Caco-2 (cell line): ENCODE data around the gene PRDM1. TPM values are rescaled to one million over a fixed set of nuclear protein-coding genes. Genes with fewer than 3 reads are reported as not detected.

Experiments
- BruUV-seq: library from RNA; stranded (reverse); fragments of 400-500 nt; replicated peaks from 2 replicates; lab custom pipeline; 2021; lab: Mats Ljungman, UMichigan
- CTCF ChIA-PET: fragments of 300-600 bp; sonication (Branson Sonifier 250); formaldehyde crosslinking; loops from one replicate; lab custom pipeline; 2022; ENCODE audit warnings: antibody characterized with exemption; lab: Charles Lee
- POLR2A ChIA-PET: fragments of 300-600 bp; sonication (Branson Sonifier 250); formaldehyde crosslinking; loops from one replicate; lab custom pipeline; 2022; ENCODE audit warnings: antibody characterized with exemption; lab: Charles Lee
- DNase-seq, 2 experiments: peaks; one replicate each; pipeline versions ENCODE4 v3.0.0 to v3.0.0-alpha.2; 2020 to 2022
- H3K27me3 ChIP-seq: replicated peaks from 2 replicates; pipeline ENCODE4 v1.6.0; 2011; ENCODE audit warnings: low read length; ENCODE audit not compliant: control insufficient read depth, insufficient read depth
- H3K36me3 ChIP-seq: 2 replicates; pipeline ENCODE4 v1.5.1; 2011; ENCODE audit warnings: low read length; ENCODE audit not compliant: control insufficient read depth, insufficient read depth
- H3K4me1 ChIP-seq: fragments of 250-450 bp; sonication (Bioruptor Pico); 2 replicates; pipeline ENCODE4 v1.5.1; 2020; ENCODE audit warnings: mild to moderate bottlenecking
- H3K4me3 ChIP-seq: 2 replicates; pipeline ENCODE4 v1.5.1; 2011; ENCODE audit warnings: low read depth, mild to moderate bottlenecking, control low read depth, low read length
- H3K9me3 ChIP-seq: fragments of 250-450 bp; sonication (Bioruptor Pico); 2 replicates; pipeline ENCODE4 v1.5.1; 2020; ENCODE audit warnings: mild to moderate bottlenecking, moderate library complexity
- H3K27ac Mint-ChIP-seq: one replicate; pipeline ENCODE4 v1.8.0; 2022; ENCODE audit warnings: mixed read lengths; ENCODE audit not compliant: unreplicated experiment
- H3K27me3 Mint-ChIP-seq: one replicate; pipeline ENCODE4 v1.8.0; 2022; ENCODE audit warnings: mixed read lengths; ENCODE audit not compliant: insufficient read depth, unreplicated experiment
- H3K36me3 Mint-ChIP-seq: one replicate; pipeline ENCODE4 v1.8.0; 2022; ENCODE audit warnings: mild to moderate bottlenecking, mixed read lengths; ENCODE audit not compliant: insufficient read depth, unreplicated experiment
- H3K4me1 Mint-ChIP-seq: one replicate; pipeline ENCODE4 v1.8.0; 2022; ENCODE audit warnings: low read depth, mixed read lengths; ENCODE audit not compliant: unreplicated experiment
- H3K4me3 Mint-ChIP-seq: one replicate; pipeline ENCODE4 v1.8.0; 2022; ENCODE audit warnings: mild to moderate bottlenecking, moderate library complexity, mixed read lengths; ENCODE audit not compliant: unreplicated experiment
- H3K9me3 Mint-ChIP-seq: one replicate; pipeline ENCODE4 v1.8.0; 2022; ENCODE audit warnings: mixed read lengths; ENCODE audit not compliant: unreplicated experiment
- intact Hi-C: fragments of 100-400 bp; cut with micrococcal nuclease; formaldehyde crosslinking; loops from one replicate; pipeline ENCODE4 v1.10.0; 2022; ENCODE audit not compliant: unreplicated experiment
- total RNA-seq: library from RNA; stranded (reverse); gene quantifications from 2 replicates; pipeline ENCODE4 v1.2.3, GENCODE V29; 2022
- TF ChIP-seq, protein P1 (sequence below), 2 experiments: fragments of 200-600 bp in 1 of 2; IDR thresholded peaks; 1 replicate in 1 of 2; 2 replicates in 1 of 2; pipeline versions ENCODE4 v1.5.1 to v1.8.0; 2011 to 2022; ENCODE audit warnings: antibody characterized with exemption in 1 of 2, control low read depth in 1 of 2, inconsistent platforms in 1 of 2, low read depth in 1 of 2, low read length in 1 of 2, mild to moderate bottlenecking in 1 of 2, moderate library complexity in 1 of 2; ENCODE audit not compliant: insufficient read depth in 1 of 2, severe bottlenecking in 1 of 2, unreplicated experiment in 1 of 2

PRDM1 gene
- total RNA-seq, 1 experiment from 2014 or later, result 10.4 TPM

DNA sequence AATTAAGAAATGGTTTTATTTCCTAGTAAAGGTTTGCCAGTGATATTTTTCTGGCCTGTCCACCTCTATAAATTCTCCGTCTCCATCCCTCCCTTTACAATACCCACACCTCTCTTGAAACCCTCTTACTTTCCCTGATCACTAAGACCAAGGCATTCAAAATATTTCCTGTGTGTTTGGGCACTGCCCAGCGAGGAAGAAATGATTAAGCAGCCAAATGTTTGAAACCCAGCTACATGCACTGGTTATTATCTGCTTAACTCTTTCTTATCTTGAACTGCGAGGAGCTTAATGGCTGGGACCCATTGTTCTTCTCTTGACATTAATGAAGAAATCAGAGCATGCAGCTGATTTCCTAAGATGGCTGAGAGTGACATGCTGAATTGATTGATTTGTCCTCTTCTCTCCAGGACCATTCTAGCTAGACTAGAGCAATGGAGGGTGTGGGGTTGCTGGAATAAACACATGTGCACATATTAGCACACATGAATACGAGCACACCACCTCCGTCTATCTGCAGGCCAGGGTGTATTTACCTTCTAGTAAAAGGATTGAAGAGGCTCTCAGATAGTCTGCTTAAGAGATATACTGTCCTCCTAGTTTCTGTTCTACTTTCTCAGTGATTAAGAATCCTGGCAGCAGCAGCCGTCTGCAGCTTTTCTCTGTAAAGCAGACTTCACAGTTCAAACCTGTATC, 46.1 kb upstream of the PRDM1 start:
- Mint-ChIP-seq H3K36me3 (no peaks in the 10 kb centered on the region), H3K4me1 (peaks cover 18% of the 10 kb centered on the region), H3K9me3 (peaks cover 4% of the 10 kb centered on the region), H3K27ac (no peak overlapping the region), H3K27me3 (no peaks in the 10 kb centered on the region), H3K4me3 (no peak overlapping the region)
- intact Hi-C loops, result no loop called here
- Histone ChIP-seq H3K4me1 (peaks cover 17% of the 10 kb centered on the region), H3K9me3 (peaks cover under 1% of the 10 kb centered on the region), H3K4me3 (no peak overlapping the region), H3K36me3 (no peaks in the 10 kb centered on the region), H3K27me3 (no peaks in the 10 kb centered on the region)
- TF ChIP-seq, protein P1, sequence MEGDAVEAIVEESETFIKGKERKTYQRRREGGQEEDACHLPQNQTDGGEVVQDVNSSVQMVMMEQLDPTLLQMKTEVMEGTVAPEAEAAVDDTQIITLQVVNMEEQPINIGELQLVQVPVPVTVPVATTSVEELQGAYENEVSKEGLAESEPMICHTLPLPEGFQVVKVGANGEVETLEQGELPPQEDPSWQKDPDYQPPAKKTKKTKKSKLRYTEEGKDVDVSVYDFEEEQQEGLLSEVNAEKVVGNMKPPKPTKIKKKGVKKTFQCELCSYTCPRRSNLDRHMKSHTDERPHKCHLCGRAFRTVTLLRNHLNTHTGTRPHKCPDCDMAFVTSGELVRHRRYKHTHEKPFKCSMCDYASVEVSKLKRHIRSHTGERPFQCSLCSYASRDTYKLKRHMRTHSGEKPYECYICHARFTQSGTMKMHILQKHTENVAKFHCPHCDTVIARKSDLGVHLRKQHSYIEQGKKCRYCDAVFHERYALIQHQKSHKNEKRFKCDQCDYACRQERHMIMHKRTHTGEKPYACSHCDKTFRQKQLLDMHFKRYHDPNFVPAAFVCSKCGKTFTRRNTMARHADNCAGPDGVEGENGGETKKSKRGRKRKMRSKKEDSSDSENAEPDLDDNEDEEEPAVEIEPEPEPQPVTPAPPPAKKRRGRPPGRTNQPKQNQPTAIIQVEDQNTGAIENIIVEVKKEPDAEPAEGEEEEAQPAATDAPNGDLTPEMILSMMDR (IDR thresholded peaks at IDR 0.05; ENCODE audit: insufficient read depth in 1 of 2, low read depth in 1 of 2, low read length in 1 of 2, severe bottlenecking in 1 of 2, unreplicated experiment in 1 of 2), result no peak
- CTCF ChIA-PET, result interaction anchor here (1.1 kb wide), 1 partner anchor 46 kb away, joined by 6 read pairs; the partner anchor contains the start of gene PRDM1
- POLR2A ChIA-PET, result no interaction called here
- no TSS peak for BruUV-seq
- no peak for DNase-seq

DNA sequence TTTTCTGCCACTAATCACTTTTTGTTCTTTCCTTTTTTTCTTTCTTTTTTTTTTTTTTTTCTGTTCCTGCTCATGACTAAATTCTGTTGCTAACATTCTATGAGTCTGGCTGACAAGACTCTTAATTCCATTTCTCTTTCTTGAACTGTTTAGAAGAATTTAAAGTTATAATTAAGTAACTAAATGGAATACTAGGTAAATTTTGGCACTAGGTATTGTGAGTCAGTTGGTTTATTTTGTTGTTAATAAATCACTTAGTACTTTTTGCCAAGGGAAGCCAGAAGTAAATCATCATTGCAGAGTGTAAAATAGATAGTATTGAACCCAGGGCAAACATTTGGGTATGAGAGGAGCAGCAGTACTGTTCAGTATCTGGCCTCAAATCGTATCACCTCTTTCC, 42.0 kb upstream of the PRDM1 start:
- H3K27me3 ChIP-seq, result no peaks in the 10 kb centered on the region
- peaks cover 52% of the 10 kb centered on the region for H3K4me1 ChIP-seq
- intact Hi-C loops, result no loop called here
- CTCF ChIA-PET, result interaction anchor here (0.6 kb wide), 1 partner anchor 86 kb away, joined by 7 read pairs; no protein-coding TSS in a partner anchor
- POLR2A ChIA-PET, result interaction anchor here (0.6 kb wide), 1 partner anchor 51 kb away, joined by 6 read pairs; no protein-coding TSS in a partner anchor
- Mint-ChIP-seq H3K4me1 (peaks cover 48% of the 10 kb centered on the region), H3K9me3 (no peaks in the 10 kb centered on the region), H3K4me3 (no peak overlapping the region), H3K27me3 (no peaks in the 10 kb centered on the region), H3K27ac (peak overlapping the region; percentile 24), H3K36me3 (no peaks in the 10 kb centered on the region)
- no peak for DNase-seq
- BruUV-seq, result no TSS peak
- H3K36me3 ChIP-seq, result no peaks in the 10 kb centered on the region
- no peak overlapping the region for H3K4me3 ChIP-seq
- no peaks in the 10 kb centered on the region for H3K9me3 ChIP-seq
- TF ChIP-seq, protein P1 (IDR thresholded peaks at IDR 0.05; ENCODE audit: insufficient read depth in 1 of 2, low read depth in 1 of 2, low read length in 1 of 2, severe bottlenecking in 1 of 2, unreplicated experiment in 1 of 2), result no peak

DNA sequence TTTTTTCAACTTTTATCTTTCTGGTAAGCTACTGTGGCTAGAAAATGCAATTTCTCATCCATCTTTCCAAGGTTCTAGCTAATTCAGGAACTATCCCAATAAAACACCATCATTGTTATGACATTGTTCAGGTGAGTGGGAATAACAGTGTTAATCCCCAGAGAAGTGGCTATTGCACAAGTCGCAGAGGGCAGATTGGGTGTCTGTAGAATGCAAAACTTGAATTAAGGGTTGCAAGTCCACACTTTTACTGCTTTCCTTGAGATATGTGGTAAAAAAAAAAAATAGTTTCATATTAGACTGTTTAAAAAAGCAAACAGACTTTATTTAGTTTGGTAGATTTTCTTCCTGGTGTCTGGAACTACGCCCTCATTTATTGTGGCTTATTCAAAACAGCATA, 41.1 kb upstream of the PRDM1 start:
- H3K27ac Mint-ChIP-seq, result peak overlapping the region; percentile 68
- H3K4me3 ChIP-seq, result no peak overlapping the region
- peak in 1 of 2 experiments; percentile 61 for DNase-seq
- no peaks in the 10 kb centered on the region for H3K9me3 ChIP-seq
- TF ChIP-seq, protein P1 (IDR thresholded peaks at IDR 0.05; ENCODE audit: insufficient read depth in 1 of 2, low read depth in 1 of 2, low read length in 1 of 2, severe bottlenecking in 1 of 2, unreplicated experiment in 1 of 2), result no peak
- peak overlapping the region; percentile 42 for H3K4me3 Mint-ChIP-seq
- H3K27me3 ChIP-seq, result no peaks in the 10 kb centered on the region
- H3K36me3 ChIP-seq, result no peaks in the 10 kb centered on the region
- BruUV-seq, result no TSS peak
- H3K4me1 Mint-ChIP-seq, result peaks cover 56% of the 10 kb centered on the region
- H3K4me1 ChIP-seq, result peaks cover 58% of the 10 kb centered on the region
- ChIA-PET CTCF (no interaction called here), POLR2A (no interaction called here)
- H3K9me3 Mint-ChIP-seq, result no peaks in the 10 kb centered on the region
- no peaks in the 10 kb centered on the region for H3K27me3 Mint-ChIP-seq
- no peaks in the 10 kb centered on the region for H3K36me3 Mint-ChIP-seq
- intact Hi-C loops, result no loop called here
